HG02623 (cell line): ENCODE measurements around the gene ICAM2.
A peak's percentile ranks its signal among the peaks of the same experiment; 100 is the strongest.

Source experiments
- ATAC-seq: cut with Tn5 transposase; IDR thresholded peaks from one replicate; pipeline ENCODE4 v1.9.1; 2021; ENCODE audit warnings: moderate library complexity; ENCODE audit not compliant: unreplicated experiment

The ICAM2 gene

GRCh38 chr17:63978272-63979200 is 41.9 kb downstream of the ICAM2 start:
- ATAC-seq = no peak

GRCh38 chr17:63976702-63977101 is 43.7 kb downstream of the ICAM2 start:
- no peak for ATAC-seq

DNA sequence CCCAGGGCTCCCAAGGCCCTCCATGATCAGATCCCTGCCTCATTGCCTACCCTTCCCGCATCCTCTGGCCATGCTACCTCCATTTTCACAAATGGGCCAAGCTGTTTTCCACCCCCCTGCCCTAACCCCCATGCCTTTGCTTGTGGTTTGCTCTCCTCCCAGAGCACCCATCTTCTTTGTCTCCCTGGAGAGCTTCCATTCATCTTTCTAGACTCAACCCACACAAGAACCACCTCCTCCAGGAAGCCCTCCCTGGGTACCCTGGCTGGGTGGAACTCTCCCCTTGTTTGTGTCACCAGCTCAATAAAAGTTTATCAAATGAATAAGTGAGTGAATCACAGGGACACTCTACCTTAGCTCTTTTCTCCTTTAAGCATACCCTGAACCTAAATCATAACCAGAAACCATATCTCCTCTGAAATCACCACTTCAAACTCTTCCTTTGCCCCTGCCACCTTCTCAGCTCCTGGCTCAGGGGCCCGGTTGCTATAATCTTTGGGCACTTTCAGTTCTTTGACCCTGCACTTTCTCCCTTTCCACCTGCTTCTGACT is 44.8 kb downstream of the ICAM2 start:
- ATAC-seq = no peak

- ATAC-seq = no peak
Observed at GRCh38 chr17:63974594-63975192, 45.7 kb downstream of the ICAM2 start.

DNA sequence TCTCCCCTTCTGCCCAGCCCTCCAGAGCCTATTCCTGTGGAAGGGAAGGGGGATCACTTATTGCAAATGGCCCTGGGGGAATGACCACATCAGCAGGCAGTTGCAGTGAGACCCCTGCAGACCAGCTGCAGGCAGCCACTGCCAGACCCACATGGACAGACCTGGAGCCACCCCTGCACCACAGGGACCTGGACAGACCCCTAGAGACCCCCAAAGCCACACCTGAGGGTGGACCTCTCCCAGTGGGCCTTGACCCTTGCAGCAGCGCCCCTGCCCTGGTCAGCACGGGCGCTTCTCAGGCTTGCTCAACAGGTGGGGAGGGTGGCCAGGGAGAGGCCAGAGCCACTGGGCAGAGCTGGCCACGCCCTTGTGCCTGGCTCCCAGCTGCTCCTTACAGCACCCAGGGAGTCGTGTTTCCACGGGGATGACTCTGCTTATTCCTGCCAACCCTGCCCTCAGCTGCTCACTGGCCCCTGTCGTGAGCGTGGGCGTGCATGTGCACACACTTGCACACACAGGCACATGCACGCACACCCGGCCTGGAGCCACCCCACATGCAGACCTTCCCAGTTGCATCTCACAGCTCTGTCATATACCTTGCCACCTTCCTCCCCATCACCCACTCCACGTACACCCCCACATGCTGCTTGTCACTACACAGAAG is 46.4 kb downstream of the ICAM2 start:
- ATAC-seq = no peak

DNA sequence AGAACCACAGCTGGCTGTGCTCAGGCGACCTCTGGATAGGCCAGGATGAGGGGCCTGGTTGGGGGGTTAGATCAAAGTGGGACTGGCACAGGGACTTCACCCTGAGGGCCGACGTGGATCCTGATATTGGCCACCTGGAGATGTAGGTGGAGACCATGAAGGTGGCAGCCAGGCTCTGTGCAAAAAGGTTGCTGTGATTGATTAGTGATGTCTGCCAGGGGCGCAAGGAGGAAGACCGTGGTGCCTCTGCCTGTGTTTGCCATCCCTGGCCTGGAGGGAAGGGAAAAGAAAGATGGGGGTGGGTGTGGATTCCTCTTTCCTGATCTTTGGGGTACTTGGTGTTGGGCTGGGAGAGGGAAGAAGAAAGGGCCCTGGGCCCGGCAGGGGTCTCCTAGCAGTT is 47.2 kb downstream of the ICAM2 start:
- ATAC-seq = no peak

DNA sequence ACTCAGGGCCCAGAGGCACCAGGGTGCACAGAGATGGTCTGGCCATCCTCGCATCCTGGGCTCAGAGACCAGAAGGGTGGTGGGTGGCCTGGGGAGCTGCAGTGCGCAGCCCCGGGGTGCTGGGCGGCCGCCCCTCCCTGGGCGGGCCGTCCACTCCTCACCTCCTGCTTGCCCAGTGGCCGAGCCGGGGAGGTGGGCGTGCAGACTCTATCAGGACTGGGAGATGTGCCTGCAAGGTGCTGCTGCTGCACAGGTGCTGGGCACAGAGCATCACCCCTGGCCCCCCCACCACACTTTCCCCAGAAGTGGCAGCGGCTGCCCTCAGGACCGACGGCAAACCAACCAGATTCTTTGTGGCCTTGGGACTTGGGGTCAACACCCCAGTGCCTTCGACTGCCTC is 47.6 kb downstream of the ICAM2 start, which contains the start of gene SCN4A:
TSS of gene SCN4A (minus strand) at position 123 of the 400 bp plus-strand sequence. CDS start at position 46, 77 bp downstream.
- ATAC-seq = no peak

DNA sequence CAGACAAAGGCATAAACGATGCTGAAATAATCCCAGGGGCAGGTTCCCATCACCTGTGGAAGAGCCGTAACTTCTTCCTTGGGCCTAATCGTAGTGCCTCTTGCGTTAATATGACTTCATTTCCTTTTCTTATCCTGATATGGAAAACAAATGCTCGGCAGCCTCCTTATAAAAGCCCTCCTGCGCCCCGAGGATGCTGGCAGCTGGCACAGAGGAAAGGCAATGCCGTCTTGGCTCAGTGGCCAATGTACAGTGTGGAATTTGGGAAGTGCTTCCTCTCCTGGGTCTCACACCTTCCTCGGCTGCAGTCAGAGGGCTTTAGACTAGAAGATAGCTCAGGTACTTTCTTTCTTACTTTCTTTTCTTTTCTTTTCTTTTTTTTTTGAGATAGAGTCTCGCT is 51.2 kb downstream of the ICAM2 start:
- no peak for ATAC-seq

GRCh38 chr17:63967953-63968352 is 52.5 kb downstream of the ICAM2 start:
- ATAC-seq = no peak

GRCh38 chr17:63966646-63967264 is 53.7 kb downstream of the ICAM2 start:
- ATAC-seq = peak; percentile 53

- no peak for ATAC-seq
Observed at GRCh38 chr17:63963123-63963522, 57.3 kb downstream of the ICAM2 start.

DNA sequence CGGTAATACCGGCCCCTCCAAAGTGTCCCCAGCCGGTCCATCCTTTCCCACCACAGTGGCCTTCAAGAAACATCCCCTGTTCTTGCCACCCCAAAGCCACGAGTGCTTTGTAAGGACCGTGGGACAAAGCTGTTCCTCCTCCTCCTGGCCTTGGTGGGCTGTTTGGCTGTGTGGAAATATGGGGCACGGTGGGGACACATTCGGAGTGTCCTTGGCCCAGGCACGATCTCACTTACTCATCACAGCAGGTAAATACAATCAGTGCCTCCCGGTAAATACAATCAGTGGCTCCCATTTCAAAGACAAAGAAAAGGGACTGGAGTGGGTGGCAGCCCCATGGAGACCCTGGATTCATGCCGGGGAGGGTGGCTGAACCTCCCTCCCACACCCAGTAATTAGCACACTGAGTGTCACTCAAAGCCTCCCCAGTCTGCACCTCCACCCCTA is 58.1 kb downstream of the ICAM2 start:
- ATAC-seq = no peak

DNA sequence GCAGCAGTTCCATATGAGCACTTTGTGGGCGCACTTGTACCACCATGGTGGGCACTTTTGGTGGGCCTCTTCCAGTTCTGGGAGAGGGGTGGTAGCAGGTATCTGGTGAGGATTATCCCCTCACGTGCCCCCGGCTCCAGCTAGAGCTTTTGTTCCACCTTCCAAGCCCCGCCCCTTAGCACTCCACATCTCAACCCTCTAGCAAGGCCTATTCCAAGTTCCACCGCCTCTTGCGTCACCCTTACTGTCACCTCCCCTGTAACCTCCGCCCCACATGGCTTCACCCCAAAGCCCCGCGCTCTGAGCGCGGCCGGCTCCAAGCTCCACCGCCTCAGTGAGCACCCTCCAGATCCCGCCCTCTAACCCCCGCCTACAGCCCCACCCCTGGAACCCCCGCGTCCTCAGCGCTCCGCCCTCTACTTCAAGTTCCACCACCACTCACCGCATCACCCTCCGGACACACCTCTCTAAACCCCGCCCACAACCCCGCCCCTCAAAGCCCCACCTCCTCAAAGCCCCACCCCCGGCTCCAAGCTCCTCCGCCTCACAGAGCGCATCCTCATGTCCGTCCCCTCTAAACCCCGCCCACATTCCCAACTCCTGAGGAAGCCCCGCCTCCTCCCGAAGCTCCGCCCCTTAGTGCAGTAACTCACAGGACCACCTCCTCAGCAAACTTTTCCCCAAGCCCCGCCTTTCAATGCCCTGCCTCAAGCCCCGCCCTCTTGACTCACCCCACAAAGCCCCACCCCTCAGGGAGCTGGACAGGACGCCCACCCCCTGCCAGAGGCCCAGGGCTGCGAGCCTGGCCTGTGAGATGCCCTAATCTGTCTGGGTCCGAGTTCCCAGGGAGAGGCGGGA is 58.8 kb downstream of the ICAM2 start:
- ATAC-seq = no peak

GRCh38 chr17:63960430-63960829 is 60.0 kb downstream of the ICAM2 start:
- ATAC-seq = no peak

DNA sequence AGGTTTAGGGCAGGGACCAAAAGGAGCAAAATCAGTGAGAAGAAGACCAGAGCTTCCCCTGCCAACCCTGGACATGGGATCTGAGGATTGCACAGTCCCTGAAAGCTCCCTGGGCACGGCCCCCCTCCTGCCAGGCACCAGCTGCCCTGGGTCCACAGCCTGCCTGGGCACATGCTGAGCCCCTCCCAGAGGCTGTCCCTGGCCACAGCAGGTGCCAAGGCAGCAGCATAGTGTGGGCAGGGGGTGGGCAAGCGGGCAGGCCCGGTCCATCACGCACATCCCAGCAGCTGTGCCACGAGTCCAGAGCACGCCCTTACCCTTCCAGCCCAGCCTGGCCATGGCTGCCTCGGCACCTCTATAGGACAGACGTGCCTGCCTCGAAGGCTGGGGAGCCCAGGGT is 60.4 kb downstream of the ICAM2 start:
- no peak for ATAC-seq

DNA sequence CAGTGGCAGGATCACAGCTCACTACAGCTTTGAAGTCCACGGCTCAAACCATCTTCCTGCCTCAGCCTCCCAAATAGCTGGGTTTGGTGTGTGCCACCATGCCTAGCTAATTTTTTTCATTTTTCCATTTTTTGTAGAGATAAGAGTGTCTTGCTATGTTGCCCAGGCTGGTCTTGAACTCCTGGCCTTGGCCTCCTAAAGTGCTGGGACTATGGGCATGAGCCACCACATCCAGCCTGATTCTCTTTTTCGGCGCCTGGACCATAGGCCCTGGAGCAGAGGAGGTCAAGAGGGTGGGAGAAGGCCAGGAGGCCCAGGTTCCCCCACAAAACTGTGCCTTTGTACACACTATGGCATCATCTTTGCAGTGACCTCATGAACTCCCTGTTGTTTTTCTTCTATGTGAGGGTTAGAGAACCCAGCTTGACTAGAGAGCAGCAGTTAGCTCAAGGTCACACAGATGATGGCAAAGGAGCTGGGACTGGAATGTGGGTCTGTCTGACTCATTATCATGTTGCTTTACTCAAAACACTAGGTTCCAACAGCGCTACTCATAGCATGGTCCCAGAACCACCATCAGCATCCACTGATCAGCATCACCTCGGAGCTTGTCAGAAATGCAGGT is 64.0 kb downstream of the ICAM2 start:
- no peak for ATAC-seq

DNA sequence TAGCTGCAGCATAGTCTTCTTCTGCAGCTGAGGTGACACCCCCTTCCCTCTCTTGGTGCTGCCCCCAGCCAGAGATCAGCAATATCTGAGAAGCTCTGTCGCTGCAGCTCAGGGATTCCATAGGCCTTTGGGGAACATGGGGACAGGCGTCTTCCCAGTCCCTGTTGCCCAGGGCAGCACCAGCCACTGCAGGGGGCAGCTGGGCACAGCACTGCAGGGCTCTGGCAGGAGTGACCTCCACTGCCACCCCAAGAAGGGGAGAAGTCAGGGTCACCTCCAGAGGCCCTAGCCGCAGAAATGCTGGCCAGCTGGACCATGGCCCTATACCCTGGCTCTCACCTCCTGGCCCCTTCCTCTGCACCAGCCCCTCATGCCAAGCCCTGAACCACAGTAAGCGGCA is 64.6 kb downstream of the ICAM2 start:
- ATAC-seq = no peak

GRCh38 chr17:63955232-63955631 is 65.2 kb downstream of the ICAM2 start:
- no peak for ATAC-seq

DNA sequence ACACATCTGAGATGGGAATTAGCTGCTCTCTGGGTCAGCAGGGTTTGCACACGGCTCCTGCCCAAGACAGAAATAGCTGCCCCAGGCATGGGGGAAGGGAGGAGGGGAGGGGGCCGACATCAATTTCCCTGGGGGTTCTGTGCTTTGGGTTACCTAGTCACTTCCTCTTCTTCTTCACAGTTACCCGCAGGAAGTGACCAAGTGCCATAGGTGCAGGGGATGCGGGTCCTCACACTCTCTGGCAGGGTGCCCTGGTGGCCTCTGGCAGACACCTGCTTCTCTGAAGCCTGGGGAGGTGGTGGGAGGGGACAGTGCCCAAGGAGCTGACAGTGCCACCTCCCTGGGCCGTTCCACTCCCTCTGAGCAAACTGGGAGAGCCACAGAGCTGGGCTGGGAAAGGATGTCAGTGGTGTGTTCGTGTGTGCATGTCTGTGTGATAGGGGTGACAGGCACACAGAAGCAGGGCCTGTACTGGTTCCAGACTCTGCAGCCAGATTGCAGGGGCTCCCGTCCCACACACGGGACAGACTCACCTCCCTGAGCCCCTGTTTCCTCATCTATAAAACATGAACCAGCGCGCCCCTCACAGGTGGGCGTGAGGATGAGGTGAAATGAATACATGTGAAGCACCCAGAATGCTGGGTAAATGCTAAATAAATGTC is 65.9 kb downstream of the ICAM2 start:
- ATAC-seq = no peak
